Thyroid gland (tissue), 4 donors: ENCODE measurements around the gene ELMO1.

Experiments
- CTCF ChIP-seq, 6 experiments: fragments of 200-600 bp in 3 of 6; fragments of 450-650 bp in 3 of 6; sonication (generic) in 3 of 6; IDR thresholded peaks; one replicate each; pipeline ENCODE4 v1.5.1; 2016 to 2019; ENCODE audit warnings: antibody characterized with exemption in 6 of 6, mild to moderate bottlenecking in 2 of 6, inconsistent platforms in 1 of 6, moderate library complexity in 1 of 6
- POLR2A ChIP-seq, 2 donors: fragments of 450-650 bp; IDR thresholded peaks; one replicate each; pipeline ENCODE4 v1.6.1; 2017; ENCODE audit warnings: antibody characterized with exemption in 2 of 2, mild to moderate bottlenecking in 2 of 2, moderate library complexity in 1 of 2

- TF ChIP-seq CTCF (IDR thresholded peaks at IDR 0.05) (no peak), POLR2A (IDR thresholded peaks at IDR 0.05) (no peak)
Observed at GRCh38 chr7:37410305-37411229, 38.1 kb downstream of the ELMO1 start.
